SK-N-SH treated with all-trans-retinoic acid at 6 μM for 48 hours (cell line): Measurements from ENCODE around the gene CARD18.
"Not testable (repeated sequence)": the region's sequence is repeated elsewhere in the genome, so short reads cannot be mapped to it uniquely, and the experiment has no call there.

Source experiments
- ATAC-seq: fragments of 200-7000 bp; cut with Tn5 transposase; 3 replicates; pipeline ENCODE4 v1.9.1; 2020; ENCODE audit warnings: mild to moderate bottlenecking, moderate library complexity
- ARNTL ChIP-seq: fragments of 450-650 bp; formaldehyde crosslinking; IDR thresholded peaks from 2 replicates; pipeline ENCODE4 v1.5.0; 2020; ENCODE audit warnings: low read depth, mild to moderate bottlenecking, moderate library complexity, borderline replicate concordance
- BACH2 ChIP-seq: fragments of 250-450 bp; sonication (Bioruptor Pico); IDR thresholded peaks from 2 replicates; pipeline ENCODE4 v1.9.0; 2021; ENCODE audit warnings: mild to moderate bottlenecking, borderline replicate concordance
- CREB5 ChIP-seq: fragments of 250-450 bp; sonication (Bioruptor Pico); IDR thresholded peaks from 2 replicates; pipeline ENCODE4 v1.5.1; 2020; ENCODE audit warnings: low read depth, mild to moderate bottlenecking, moderate library complexity
- CSDC2 ChIP-seq: fragments of 250-450 bp; sonication (Bioruptor Pico); IDR thresholded peaks from 2 replicates; pipeline ENCODE4 v1.5.0; 2020; ENCODE audit warnings: mild to moderate bottlenecking, moderate library complexity
- CSRNP3 ChIP-seq: fragments of 250-450 bp; sonication (Bioruptor Pico); IDR thresholded peaks from 2 replicates; pipeline ENCODE4 v1.5.1; 2021; ENCODE audit warnings: mild to moderate bottlenecking, moderate library complexity
- ESRRG ChIP-seq: fragments of 250-450 bp; sonication (Bioruptor Pico); IDR thresholded peaks from 2 replicates; pipeline ENCODE4 v1.6.1; 2021; ENCODE audit warnings: mild to moderate bottlenecking
- GLIS3 ChIP-seq: fragments of 250-450 bp; sonication (Bioruptor Pico); IDR thresholded peaks from 2 replicates; pipeline ENCODE4 v1.5.0; 2020; ENCODE audit warnings: mild to moderate bottlenecking, moderate library complexity
- OSR1 ChIP-seq: fragments of 250-450 bp; sonication (Bioruptor Pico); IDR thresholded peaks from 2 replicates; pipeline ENCODE4 v1.8.0; 2022; ENCODE audit warnings: moderate library complexity, mild to moderate bottlenecking, inconsistent platforms
- PPARA ChIP-seq: fragments of 250-450 bp; sonication (Bioruptor Pico); IDR thresholded peaks from 2 replicates; pipeline ENCODE4 v1.5.0; 2020; ENCODE audit warnings: mild to moderate bottlenecking, borderline replicate concordance
- RARB ChIP-seq: fragments of 250-450 bp; sonication (Bioruptor Pico); IDR thresholded peaks from 2 replicates; pipeline ENCODE4 v1.8.0; 2021; ENCODE audit warnings: mild to moderate bottlenecking, moderate library complexity
- SNAI2 ChIP-seq: fragments of 250-450 bp; sonication (Bioruptor Pico); IDR thresholded peaks from 2 replicates; pipeline ENCODE4 v1.5.0; 2020; ENCODE audit warnings: mild to moderate bottlenecking, moderate library complexity
- TCF4 ChIP-seq: fragments of 250-450 bp; sonication (Bioruptor Pico); IDR thresholded peaks from 2 replicates; pipeline ENCODE4 v1.8.0; 2021; ENCODE audit warnings: mild to moderate bottlenecking, moderate library complexity, borderline replicate concordance
- TOX ChIP-seq: fragments of 250-450 bp; sonication (Bioruptor Pico); IDR thresholded peaks from 2 replicates; pipeline ENCODE4 v1.8.0; 2021; ENCODE audit warnings: mild to moderate bottlenecking, moderate library complexity, borderline replicate concordance
- ZC3H10 ChIP-seq: fragments of 250-450 bp; sonication (Bioruptor Pico); IDR thresholded peaks from 2 replicates; pipeline ENCODE4 v1.5.1; 2021; ENCODE audit warnings: mild to moderate bottlenecking, moderate library complexity
- ZNF565 ChIP-seq: fragments of 450-650 bp; formaldehyde crosslinking; conservative IDR thresholded peaks from 2 replicates; pipeline ENCODE4 v1.5.0; 2020; ENCODE audit warnings: low read depth, mild to moderate bottlenecking, moderate library complexity
- ZNF70 ChIP-seq: fragments of 450-650 bp; formaldehyde crosslinking; IDR thresholded peaks from 2 replicates; pipeline ENCODE4 v1.5.0; 2020; ENCODE audit warnings: mild to moderate bottlenecking, moderate library complexity
- ZNF8 ChIP-seq: fragments of 450-650 bp; formaldehyde crosslinking; IDR thresholded peaks from 2 replicates; pipeline ENCODE4 v1.5.0; 2020; ENCODE audit warnings: mild to moderate bottlenecking, moderate library complexity
- TF ChIP-seq, protein P1 (sequence below): fragments of 250-450 bp; sonication (Bioruptor Pico); IDR thresholded peaks from 2 replicates; pipeline ENCODE4 v1.8.0; 2020; ENCODE audit warnings: mild to moderate bottlenecking, moderate library complexity, borderline replicate concordance
- TF ChIP-seq, protein P2 (sequence below): fragments of 250-450 bp; sonication (Bioruptor Pico); IDR thresholded peaks from 2 replicates; pipeline ENCODE4 v1.5.0; 2020; ENCODE audit warnings: mild to moderate bottlenecking, moderate library complexity
- TF ChIP-seq, protein P3 (sequence below): fragments of 250-450 bp; sonication (Bioruptor Pico); IDR thresholded peaks from 2 replicates; pipeline ENCODE4 v1.8.0; 2021; ENCODE audit warnings: low read depth, mild to moderate bottlenecking, moderate library complexity, borderline replicate concordance

CARD18 gene

DNA sequence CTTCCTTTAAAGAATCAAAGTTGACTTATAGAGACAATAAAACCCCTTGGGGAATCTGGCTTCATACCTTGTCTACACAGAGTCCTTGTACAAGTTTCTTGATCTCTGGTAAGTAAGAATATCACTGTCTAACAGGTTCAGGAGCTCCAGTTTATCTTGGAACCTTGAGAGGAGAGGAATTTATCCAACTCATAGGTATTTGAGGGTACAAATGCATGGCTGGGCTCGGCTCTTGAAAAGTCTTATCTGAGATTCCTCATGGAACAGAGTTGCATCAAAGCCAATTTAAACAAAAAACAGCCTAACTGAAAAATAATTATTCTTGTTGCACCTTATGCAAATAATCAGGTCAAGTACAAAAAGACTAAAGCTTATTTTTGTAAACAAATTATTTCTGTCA is 33.4 kb downstream of the CARD18 start:
- no peak for ATAC-seq
- TF ChIP-seq CREB5 (CRISPR knock-in tag) (no peak), CSDC2 (CRISPR knock-in tag) (no peak), ZNF8 (no peak), RARB (no peak), OSR1 (no peak), ESRRG (no peak), TCF4 (no peak), ZNF565 (CRISPR knock-in tag) (no peak), SNAI2 (no peak), CSRNP3 (no peak), TOX (CRISPR knock-in tag) (no peak), BACH2 (CRISPR knock-in tag) (no peak), ARNTL (CRISPR knock-in tag) (no peak), PPARA (no peak), ZC3H10 (CRISPR knock-in tag) (no peak), ZNF70 (CRISPR knock-in tag) (no peak)
- TF ChIP-seq, protein P1, sequence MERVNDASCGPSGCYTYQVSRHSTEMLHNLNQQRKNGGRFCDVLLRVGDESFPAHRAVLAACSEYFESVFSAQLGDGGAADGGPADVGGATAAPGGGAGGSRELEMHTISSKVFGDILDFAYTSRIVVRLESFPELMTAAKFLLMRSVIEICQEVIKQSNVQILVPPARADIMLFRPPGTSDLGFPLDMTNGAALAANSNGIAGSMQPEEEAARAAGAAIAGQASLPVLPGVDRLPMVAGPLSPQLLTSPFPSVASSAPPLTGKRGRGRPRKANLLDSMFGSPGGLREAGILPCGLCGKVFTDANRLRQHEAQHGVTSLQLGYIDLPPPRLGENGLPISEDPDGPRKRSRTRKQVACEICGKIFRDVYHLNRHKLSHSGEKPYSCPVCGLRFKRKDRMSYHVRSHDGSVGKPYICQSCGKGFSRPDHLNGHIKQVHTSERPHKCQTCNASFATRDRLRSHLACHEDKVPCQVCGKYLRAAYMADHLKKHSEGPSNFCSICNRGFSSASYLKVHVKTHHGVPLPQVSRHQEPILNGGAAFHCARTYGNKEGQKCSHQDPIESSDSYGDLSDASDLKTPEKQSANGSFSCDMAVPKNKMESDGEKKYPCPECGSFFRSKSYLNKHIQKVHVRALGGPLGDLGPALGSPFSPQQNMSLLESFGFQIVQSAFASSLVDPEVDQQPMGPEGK (CRISPR knock-in tag), result no peak
- TF ChIP-seq, protein P2, sequence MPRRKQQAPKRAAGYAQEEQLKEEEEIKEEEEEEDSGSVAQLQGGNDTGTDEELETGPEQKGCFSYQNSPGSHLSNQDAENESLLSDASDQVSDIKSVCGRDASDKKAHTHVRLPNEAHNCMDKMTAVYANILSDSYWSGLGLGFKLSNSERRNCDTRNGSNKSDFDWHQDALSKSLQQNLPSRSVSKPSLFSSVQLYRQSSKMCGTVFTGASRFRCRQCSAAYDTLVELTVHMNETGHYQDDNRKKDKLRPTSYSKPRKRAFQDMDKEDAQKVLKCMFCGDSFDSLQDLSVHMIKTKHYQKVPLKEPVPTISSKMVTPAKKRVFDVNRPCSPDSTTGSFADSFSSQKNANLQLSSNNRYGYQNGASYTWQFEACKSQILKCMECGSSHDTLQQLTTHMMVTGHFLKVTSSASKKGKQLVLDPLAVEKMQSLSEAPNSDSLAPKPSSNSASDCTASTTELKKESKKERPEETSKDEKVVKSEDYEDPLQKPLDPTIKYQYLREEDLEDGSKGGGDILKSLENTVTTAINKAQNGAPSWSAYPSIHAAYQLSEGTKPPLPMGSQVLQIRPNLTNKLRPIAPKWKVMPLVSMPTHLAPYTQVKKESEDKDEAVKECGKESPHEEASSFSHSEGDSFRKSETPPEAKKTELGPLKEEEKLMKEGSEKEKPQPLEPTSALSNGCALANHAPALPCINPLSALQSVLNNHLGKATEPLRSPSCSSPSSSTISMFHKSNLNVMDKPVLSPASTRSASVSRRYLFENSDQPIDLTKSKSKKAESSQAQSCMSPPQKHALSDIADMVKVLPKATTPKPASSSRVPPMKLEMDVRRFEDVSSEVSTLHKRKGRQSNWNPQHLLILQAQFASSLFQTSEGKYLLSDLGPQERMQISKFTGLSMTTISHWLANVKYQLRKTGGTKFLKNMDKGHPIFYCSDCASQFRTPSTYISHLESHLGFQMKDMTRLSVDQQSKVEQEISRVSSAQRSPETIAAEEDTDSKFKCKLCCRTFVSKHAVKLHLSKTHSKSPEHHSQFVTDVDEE (CRISPR knock-in tag), result no peak

- ATAC-seq, result no peak
- TF ChIP-seq GLIS3 (CRISPR knock-in tag), result no peak
- TF ChIP-seq RARB, result no peak
- no peak for TF ChIP-seq TOX (CRISPR knock-in tag)
- TF ChIP-seq, protein P3, sequence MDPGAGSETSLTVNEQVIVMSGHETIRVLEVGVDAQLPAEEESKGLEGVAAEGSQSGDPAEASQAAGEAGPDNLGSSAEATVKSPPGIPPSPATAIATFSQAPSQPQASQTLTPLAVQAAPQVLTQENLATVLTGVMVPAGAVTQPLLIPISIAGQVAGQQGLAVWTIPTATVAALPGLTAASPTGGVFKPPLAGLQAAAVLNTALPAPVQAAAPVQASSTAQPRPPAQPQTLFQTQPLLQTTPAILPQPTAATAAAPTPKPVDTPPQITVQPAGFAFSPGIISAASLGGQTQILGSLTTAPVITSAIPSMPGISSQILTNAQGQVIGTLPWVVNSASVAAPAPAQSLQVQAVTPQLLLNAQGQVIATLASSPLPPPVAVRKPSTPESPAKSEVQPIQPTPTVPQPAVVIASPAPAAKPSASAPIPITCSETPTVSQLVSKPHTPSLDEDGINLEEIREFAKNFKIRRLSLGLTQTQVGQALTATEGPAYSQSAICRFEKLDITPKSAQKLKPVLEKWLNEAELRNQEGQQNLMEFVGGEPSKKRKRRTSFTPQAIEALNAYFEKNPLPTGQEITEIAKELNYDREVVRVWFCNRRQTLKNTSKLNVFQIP (CRISPR knock-in tag), result no peak
- TF ChIP-seq ESRRG, result no peak
- TF ChIP-seq CSDC2 (CRISPR knock-in tag), result no peak
- TF ChIP-seq ZNF565 (CRISPR knock-in tag), result no peak
- TF ChIP-seq, all 23 proteins: peak for 0
Measured at GRCh38 chr11:105104292-105104691, 35.3 kb downstream of the CARD18 start.

DNA sequence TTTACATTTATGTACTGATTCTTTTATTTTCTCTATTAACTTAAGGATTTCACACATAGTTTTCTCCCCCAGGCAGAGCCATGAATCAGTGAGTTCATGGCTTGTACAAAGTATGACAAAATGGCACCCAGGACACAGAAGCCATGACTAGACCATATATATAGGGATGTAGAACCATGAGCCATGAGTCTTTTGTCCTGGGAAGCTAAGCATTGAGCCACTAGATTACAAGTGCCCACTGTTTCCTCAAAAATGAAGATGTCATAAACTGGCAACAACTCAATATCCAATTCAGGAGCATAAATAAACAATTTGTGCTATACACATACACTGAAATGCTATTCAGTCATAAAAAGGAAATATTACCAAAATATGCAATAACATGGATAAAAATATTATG is 36.2 kb downstream of the CARD18 start:
- TF ChIP-seq PPARA (no peak), SNAI2 (no peak), ZC3H10 (CRISPR knock-in tag) (no peak)
- TF ChIP-seq, protein P2 (CRISPR knock-in tag), result no peak
- no peak for ATAC-seq

DNA sequence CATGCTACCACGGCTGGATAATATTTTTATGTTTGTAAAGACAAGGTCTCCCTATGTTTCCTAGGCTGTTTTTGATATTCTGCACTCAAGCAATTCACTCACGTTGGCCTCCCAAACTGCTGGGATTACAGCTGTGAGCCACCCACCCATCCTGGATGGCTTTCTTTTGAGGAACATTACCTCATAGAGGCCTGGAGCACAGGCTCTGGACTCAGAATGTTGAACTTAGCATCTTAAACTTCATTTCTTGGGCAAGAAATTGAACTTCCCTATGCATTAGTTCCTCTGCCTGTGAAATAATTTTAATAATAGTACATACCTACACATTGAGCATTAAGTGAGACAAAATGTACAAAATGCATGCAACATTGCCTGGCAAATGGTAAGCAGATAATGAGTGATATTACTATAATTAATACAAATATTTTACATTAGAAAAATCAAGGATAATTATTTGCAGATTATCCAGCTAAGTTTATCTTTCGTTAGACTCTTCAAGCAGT is 37.4 kb downstream of the CARD18 start:
- not testable (repeated sequence) for ATAC-seq
